ENCODE measurements around the gene WDFY4. TPM values are rescaled to one million over a fixed set of nuclear protein-coding genes. Genes with fewer than 3 reads are reported as not detected.

Gene WDFY4
- total and polyA plus RNA-seq, 9 of the 15 experiments (the other 6 are each of a cell fraction or from before 2014, with no cell fraction given), result 0.01 to 0.02 (median 0.01) TPM; not detected in 6

- no TSS peak for BruUV-seq (replicated peaks)
- H3K4me2 ChIP-seq (ENCODE audit: insufficient read depth, low read length), result no peak within 1 kb of the TSS
- H3K36me3 ChIP-seq (ENCODE audit: control insufficient read depth, insufficient read depth, low read length), result no peaks in the 10 kb centered on the region
- no peaks in the 10 kb centered on the region for H3K9me1 ChIP-seq (ENCODE audit: control insufficient read depth, insufficient read depth, low read length)
- no peaks in the 10 kb centered on the region for H4K20me1 ChIP-seq (replicated peaks; ENCODE audit: control insufficient read depth, insufficient read depth, low read length)
- no peak within 1 kb of the TSS for H2AFZ ChIP-seq (ENCODE audit: low read depth, low read length)
- ChIA-PET POLR2A (interaction anchor here (0.6 to 1.7 kb wide), 3 partner anchors 9 to 24 kb away, joined by 3 to 9 read pairs (median 3); no protein-coding TSS in a partner anchor), CTCF (ENCODE audit: low intra/inter-chr PET ratio) (no interaction called here)
- peaks cover 21 to 73% of the 10 kb centered on the region in 2 experiments; a peak in 4 of 5 replicates for H3K27me3 ChIP-seq (ENCODE audit: control insufficient read depth in 2 of 2, insufficient read depth in 2 of 2, low read length in 2 of 2)
- 3% methylated on average over 2 of the region's 2 CpGs for WGBS (ENCODE audit: insufficient coverage, low coverage, missing lambda C conversion rate)
- FAIRE-seq, result no peak
- intact Hi-C loops (cut with micrococcal nuclease), result no loop called here
- H3K4me1 ChIP-seq (replicated peaks in 1 of 2; ENCODE audit: control insufficient read depth in 2 of 2, insufficient read depth in 2 of 2, low read length in 2 of 2), result no peaks in the 10 kb centered on the region
- no peaks in the 10 kb centered on the region for H3K9me3 ChIP-seq (replicated peaks; ENCODE audit: control insufficient read depth, insufficient read depth, low read depth, low read length)
- H3K79me2 ChIP-seq (ENCODE audit: control insufficient read depth, insufficient read depth, low read length), result no peaks in the 10 kb centered on the region
- H3K4me3 ChIP-seq, result no peak within 1 kb of the TSS
- in situ Hi-C loops (cut with MboI), result no loop called here
- no peak for ATAC-seq
- no peak within 1 kb of the TSS for H3K9ac ChIP-seq (ENCODE audit: insufficient read depth in 1 of 2, low read depth in 2 of 2, low read length in 2 of 2)
- no peak for DNase-seq (ENCODE audit: extremely low read depth in 1 of 4, low spot score in 3 of 4)
- H3K27ac ChIP-seq (ENCODE audit: extremely low read depth, low read depth, low read length), result no peak within 1 kb of the TSS
- TF ChIP-seq TAL1 (IDR thresholded peaks at IDR 0.05) (no peak), ELK3 (CRISPR knock-in tag; IDR thresholded peaks at IDR 0.05) (no peak), ZBTB17 (CRISPR knock-in tag; IDR thresholded peaks at IDR 0.05) (no peak), SMARCA5 (IDR thresholded peaks at IDR 0.05) (no peak), SREBF2 (CRISPR knock-in tag; IDR thresholded peaks at IDR 0.05) (no peak), PHF21A (IDR thresholded peaks at IDR 0.05; ENCODE audit: borderline replicate concordance, low read depth) (no peak), ZFX (CRISPR knock-in tag; IDR thresholded peaks at IDR 0.05) (no peak)
- TF ChIP-seq, protein P1, sequence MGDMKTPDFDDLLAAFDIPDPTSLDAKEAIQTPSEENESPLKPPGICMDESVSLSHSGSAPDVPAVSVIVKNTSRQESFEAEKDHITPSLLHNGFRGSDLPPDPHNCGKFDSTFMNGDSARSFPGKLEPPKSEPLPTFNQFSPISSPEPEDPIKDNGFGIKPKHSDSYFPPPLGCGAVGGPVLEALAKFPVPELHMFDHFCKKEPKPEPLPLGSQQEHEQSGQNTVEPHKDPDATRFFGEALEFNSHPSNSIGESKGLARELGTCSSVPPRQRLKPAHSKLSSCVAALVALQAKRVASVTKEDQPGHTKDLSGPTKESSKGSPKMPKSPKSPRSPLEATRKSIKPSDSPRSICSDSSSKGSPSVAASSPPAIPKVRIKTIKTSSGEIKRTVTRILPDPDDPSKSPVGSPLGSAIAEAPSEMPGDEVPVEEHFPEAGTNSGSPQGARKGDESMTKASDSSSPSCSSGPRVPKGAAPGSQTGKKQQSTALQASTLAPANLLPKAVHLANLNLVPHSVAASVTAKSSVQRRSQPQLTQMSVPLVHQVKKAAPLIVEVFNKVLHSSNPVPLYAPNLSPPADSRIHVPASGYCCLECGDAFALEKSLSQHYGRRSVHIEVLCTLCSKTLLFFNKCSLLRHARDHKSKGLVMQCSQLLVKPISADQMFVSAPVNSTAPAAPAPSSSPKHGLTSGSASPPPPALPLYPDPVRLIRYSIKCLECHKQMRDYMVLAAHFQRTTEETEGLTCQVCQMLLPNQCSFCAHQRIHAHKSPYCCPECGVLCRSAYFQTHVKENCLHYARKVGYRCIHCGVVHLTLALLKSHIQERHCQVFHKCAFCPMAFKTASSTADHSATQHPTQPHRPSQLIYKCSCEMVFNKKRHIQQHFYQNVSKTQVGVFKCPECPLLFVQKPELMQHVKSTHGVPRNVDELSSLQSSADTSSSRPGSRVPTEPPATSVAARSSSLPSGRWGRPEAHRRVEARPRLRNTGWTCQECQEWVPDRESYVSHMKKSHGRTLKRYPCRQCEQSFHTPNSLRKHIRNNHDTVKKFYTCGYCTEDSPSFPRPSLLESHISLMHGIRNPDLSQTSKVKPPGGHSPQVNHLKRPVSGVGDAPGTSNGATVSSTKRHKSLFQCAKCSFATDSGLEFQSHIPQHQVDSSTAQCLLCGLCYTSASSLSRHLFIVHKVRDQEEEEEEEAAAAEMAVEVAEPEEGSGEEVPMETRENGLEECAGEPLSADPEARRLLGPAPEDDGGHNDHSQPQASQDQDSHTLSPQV (IDR thresholded peaks at IDR 0.05), result no peak
- TF ChIP-seq, protein P2, sequence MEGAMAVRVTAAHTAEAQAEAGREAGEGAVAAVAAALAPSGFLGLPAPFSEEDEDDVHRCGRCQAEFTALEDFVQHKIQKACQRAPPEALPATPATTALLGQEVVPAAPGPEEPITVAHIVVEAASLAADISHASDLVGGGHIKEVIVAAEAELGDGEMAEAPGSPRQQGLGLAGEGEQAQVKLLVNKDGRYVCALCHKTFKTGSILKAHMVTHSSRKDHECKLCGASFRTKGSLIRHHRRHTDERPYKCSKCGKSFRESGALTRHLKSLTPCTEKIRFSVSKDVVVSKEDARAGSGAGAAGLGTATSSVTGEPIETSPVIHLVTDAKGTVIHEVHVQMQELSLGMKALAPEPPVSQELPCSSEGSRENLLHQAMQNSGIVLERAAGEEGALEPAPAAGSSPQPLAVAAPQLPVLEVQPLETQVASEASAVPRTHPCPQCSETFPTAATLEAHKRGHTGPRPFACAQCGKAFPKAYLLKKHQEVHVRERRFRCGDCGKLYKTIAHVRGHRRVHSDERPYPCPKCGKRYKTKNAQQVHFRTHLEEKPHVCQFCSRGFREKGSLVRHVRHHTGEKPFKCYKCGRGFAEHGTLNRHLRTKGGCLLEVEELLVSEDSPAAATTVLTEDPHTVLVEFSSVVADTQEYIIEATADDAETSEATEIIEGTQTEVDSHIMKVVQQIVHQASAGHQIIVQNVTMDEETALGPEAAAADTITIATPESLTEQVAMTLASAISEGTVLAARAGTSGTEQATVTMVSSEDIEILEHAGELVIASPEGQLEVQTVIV (CRISPR knock-in tag; IDR thresholded peaks at IDR 0.05; ENCODE audit: borderline replicate concordance), result no peak
- TF ChIP-seq, protein P3, sequence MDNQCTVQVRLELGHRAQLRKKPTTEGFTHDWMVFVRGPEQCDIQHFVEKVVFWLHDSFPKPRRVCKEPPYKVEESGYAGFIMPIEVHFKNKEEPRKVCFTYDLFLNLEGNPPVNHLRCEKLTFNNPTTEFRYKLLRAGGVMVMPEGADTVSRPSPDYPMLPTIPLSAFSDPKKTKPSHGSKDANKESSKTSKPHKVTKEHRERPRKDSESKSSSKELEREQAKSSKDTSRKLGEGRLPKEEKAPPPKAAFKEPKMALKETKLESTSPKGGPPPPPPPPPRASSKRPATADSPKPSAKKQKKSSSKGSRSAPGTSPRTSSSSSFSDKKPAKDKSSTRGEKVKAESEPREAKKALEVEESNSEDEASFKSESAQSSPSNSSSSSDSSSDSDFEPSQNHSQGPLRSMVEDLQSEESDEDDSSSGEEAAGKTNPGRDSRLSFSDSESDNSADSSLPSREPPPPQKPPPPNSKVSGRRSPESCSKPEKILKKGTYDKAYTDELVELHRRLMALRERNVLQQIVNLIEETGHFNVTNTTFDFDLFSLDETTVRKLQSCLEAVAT (IDR thresholded peaks at IDR 0.05), result no peak
- TF ChIP-seq, protein P4, sequence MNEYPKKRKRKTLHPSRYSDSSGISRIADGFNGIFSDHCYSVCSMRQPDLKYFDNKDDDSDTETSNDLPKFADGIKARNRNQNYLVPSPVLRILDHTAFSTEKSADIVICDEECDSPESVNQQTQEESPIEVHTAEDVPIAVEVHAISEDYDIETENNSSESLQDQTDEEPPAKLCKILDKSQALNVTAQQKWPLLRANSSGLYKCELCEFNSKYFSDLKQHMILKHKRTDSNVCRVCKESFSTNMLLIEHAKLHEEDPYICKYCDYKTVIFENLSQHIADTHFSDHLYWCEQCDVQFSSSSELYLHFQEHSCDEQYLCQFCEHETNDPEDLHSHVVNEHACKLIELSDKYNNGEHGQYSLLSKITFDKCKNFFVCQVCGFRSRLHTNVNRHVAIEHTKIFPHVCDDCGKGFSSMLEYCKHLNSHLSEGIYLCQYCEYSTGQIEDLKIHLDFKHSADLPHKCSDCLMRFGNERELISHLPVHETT (CRISPR knock-in tag; conservative IDR thresholded peaks at IDR 0.05 in 1 of 2, IDR thresholded peaks at IDR 0.05 in 1 of 2), result no peak
Measured at GRCh38 chr10:48939790-48940325, 255.2 kb downstream of the WDFY4 start, which contains the start of gene LRRC18. Gene LRRC18, minus strand, starts transcription at chr10:48939840. Its CDS starts 25,685 bp downstream, at chr10:48914155.
